AML-193 (cell line): ENCODE results near the gene CREBRF.
A peak's percentile ranks its signal among the peaks of the same experiment; 100 is the strongest.
"Not testable (repeated sequence)": the region's sequence is repeated elsewhere in the genome, so short reads cannot be mapped to it uniquely, and the experiment has no call there.

Source experiments
- DNase-seq, 2 experiments: peaks; one replicate each; lab custom pipeline; 2025; lab: John Stamatoyannopoulos, UW

Gene CREBRF

DNA sequence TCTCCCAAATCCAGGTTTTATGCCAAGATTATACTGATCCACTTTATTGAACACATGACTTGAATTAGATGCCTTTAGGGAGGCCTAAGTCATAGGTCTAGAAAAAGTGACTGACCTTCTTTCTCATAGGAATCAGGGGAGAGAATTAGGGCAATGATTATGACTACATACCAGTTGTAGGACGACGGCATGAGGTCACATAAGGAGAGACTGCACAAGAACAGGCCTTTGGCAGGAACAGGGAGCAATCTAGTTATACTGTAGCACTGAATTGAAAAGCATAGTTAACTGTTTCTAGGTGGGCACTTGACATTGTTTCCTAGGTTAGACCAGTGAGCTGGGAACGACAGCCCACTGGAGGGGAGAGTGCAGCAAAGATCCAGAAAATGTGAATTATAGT is 22.7 kb downstream of the CREBRF start:
- no peak for DNase-seq

DNA sequence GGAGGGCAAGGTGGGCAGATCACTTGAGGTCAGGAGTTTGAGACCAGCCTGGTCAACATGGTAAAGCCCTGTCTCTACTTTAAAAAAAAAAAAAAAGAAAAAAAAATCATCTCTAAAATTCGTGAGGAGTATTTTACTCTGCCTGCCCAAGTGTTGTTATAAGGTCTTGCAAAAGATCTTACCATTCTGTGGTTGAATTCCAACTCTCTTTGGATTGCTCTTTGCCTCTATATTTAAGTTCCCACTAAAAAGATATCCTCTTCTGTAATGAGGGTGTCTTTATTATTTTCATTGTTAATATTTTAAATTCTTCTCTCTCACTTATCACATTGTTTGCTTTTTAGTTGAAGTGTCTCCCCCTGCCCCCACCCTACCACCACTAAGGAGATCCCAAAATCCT is 33.4 kb downstream of the CREBRF start:
- DNase-seq, result no peak

DNA sequence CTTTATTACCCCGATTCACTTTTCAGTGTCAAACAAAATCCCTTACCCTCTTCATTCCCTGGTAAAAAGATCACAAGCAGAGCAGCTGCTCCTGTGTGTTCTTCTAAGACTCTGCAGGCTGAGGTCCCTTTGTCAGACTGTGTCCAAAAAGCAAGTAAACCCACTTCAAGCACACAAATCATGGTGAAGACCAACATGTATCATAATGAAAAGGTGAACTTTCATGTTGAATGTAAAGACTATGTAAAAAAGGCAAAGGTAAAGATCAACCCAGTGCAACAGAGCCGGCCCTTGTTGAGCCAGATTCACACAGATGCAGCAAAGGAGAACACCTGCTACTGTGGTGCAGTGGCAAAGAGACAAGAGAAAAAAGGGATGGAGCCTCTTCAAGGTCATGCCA is 34.5 kb downstream of the CREBRF start:
- no peak for DNase-seq

DNA sequence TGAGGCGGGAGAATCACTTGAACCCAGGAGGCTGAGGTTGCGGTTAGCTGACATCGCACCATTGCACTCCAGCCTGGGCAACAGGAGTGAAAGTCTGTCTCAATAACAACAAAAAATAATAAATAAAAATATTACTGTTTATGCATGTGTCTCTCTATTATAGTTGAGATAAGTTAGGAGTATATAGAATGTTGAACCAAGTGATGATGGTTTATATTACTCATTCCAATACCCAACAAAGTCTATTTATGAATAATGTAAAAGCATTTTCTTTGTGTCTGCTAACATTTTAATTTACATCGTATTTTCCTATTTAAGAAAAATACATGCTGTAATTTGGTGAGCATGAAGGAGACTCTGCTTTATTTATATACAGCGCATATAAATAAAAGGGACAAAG is 35.8 kb downstream of the CREBRF start:
- DNase-seq, result no peak

- DNase-seq, result no peak
Measured at GRCh38 chr5:173093606-173094005, 37.5 kb downstream of the CREBRF start.

- no peak for DNase-seq
Measured at GRCh38 chr5:173094012-173094661, 38.0 kb downstream of the CREBRF start.

GRCh38 chr5:173098787-173099186 is 42.6 kb downstream of the CREBRF start:
- DNase-seq, result no peak

GRCh38 chr5:173099461-173099860 is 43.3 kb downstream of the CREBRF start:
- DNase-seq, result no peak

GRCh38 chr5:173101245-173101644 is 45.1 kb downstream of the CREBRF start:
- DNase-seq, result no peak

- DNase-seq, result no peak
Measured at GRCh38 chr5:173103411-173103810, 47.3 kb downstream of the CREBRF start.

DNA sequence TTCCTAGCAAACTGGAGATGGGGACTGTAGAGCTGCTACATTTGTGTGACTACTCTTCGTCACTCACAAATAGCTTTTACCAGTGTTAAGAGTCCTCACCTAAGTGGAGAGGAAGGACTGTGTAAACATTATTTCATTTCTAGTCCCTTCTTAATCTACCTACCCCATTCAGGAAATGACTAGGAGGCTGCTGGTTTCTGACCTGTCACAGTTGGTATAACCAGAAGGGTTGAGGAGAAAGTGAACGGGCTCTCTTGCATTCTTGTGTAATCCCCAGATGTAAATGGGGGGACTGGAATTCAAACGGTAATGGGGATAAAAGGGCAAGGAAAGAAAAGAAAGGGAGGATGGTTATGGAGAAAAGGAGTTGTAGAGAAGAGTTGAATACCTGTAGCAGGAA is 52.8 kb downstream of the CREBRF start:
- DNase-seq, result no peak

GRCh38 chr5:173114536-173114935 is 58.4 kb downstream of the CREBRF start:
- no peak for DNase-seq

- no peak for DNase-seq
Measured at GRCh38 chr5:173119719-173120118, 63.6 kb downstream of the CREBRF start.

GRCh38 chr5:173123416-173123815 is 67.3 kb downstream of the CREBRF start:
- no peak for DNase-seq

- not testable (repeated sequence) for DNase-seq
Measured at GRCh38 chr5:173132166-173132565, 76.0 kb downstream of the CREBRF start.

DNA sequence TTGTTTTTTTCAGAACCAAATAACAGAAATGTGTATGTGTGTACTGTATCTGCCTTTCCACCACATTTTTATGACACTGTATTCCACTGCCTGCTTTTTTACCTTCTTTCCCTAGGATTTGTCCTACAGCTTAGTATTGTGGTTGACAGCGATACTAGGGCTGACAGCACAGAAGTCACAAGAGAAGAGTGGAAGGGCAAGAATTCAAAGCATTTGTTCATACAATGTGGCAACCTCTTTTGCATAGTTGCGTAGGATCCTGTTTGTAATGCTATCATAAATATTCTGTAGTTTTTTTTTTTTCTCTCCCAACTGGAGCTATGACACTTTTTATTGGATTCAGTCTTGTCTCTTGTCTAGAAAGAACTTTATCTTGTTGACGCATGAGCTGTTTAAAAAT is 82.6 kb downstream of the CREBRF start:
- no peak for DNase-seq

- no peak for DNase-seq
Measured at GRCh38 chr5:173139631-173140030, 83.5 kb downstream of the CREBRF start.

DNA sequence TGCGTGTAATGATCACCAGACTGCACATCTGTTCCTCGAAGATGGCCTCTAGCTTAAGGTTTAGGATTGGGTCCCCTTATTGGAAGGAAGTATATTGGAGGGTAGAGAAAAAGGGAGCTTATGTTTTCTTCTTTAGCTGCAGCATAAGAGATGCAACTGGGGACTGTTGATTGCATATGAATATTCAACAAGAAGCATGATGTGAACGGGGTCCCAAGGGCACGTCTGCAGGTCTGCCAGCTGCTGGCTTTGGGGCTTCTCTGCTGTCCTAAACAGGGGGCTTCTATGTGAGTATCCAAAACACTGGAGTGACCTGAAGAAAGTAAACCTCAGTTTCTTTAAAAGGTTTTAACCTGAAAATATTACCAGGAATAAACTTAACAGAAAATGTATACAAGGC is 84.6 kb downstream of the CREBRF start:
- DNase-seq, result no peak

- no peak for DNase-seq
Measured at GRCh38 chr5:173143567-173143966, 87.4 kb downstream of the CREBRF start.

DNA sequence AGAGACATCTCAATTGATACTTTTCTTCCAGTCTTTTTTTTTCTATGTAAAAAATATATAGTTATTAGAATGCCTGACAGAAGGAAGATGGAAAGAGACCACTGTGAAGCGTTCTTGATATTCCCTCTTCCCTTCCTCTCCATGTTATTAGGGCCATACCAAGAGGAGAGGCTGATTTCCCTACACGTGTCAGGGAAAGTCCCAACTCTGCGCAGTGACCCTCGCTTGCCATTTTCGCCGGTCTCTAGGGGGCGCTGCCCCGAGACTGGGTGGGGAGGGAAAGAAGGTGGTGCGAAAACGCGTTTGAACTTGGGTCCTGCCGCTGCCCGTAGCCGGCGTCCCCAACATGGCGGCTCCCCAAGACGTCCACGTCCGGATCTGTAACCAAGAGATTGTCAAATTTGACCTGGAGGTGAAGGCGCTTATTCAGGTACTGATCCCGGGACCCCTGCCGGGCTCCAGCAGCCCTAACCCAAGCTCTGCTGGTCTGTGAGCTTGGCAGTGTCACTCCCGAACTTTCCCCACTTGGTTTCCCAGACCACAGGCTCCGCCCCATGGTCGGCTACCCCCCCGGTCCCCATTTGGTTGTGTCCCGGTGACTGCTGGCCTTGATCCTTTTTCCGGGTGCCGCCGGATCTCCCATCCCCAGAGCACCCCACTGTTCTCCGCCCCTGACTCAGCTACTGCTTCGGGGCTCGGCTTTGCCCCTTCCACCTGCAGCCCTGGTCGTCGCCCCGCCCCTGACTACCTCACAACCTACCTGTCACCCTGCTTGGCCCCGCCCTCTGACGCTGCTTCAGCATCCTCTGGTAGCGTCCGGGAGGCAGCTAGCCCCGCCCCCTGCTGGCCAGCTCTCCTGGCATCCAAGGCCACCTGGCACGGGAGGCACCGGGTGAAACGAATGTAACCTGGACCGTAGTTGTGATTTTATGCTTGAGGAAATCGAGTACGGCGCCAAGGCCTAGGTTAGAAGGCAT is 88.3 kb downstream of the CREBRF start, which contains the start of gene BNIP1:
BNIP1 (plus strand) TSS at position 332 of the 977 bp plus-strand sequence; CDS start at position 347, 15 bp downstream.
- DNase-seq, result peak; percentile 82 to 90

GRCh38 chr5:173148354-173148753 is 92.2 kb downstream of the CREBRF start:
- DNase-seq, result no peak

DNA sequence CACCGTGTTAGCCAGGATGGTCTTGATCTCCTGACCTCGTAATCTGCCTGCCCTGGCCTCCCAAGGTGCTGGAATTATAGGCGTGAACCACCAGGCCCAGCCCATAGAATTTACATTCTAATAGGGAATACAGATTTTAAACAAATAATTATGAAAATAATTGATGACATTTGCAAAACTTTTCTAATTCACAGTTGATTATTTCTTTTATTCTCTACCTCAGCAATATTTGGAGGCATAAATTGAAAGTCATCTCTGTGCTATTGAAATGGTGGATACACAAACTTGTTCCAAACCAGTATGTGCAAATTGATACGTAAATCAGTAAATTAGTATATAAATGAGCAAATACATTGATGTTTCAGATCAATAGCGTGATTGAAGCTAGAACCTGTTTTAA is 96.4 kb downstream of the CREBRF start:
- DNase-seq, result no peak

DNA sequence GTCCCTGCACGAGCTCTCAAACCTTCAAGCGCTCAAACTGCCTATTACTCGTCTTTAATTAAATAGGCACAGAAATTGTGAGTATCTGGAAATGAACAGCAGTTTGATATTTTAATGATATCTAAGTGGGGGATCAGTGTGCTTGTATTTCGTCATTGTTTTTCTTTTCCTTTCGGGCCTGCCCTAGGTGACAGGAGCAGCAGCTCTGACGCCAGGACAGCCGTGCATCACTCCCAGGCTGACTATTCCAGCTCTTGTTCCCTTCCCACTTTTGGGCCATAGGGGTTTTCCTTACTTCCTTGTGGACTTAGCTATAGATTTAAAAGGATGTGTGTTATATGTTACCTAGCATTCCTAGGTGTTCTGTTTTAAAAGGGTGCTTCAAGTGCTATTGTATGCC is 97.7 kb downstream of the CREBRF start:
- DNase-seq, result no peak
